GM12864 (cell line): ENCODE measurements around the gene OR6S1.

Experiments
- DNase-seq: peaks from one replicate; pipeline ENCODE4 v3.0.0-alpha.2; 2011; ENCODE audit warnings: low read depth
- H3K4me3 ChIP-seq: 2 replicates; pipeline ENCODE4 v1.5.1; 2011; ENCODE audit warnings: mild to moderate bottlenecking, low read depth, low read length, control low read depth
- CTCF ChIP-seq: IDR thresholded peaks from 2 replicates; pipeline ENCODE4 v1.5.1; 2011; ENCODE audit warnings: low read depth, mild to moderate bottlenecking, moderate library complexity, low read length, control low read depth, inconsistent platforms; ENCODE audit errors: missing control alignments

Gene OR6S1

GRCh38 chr14:20684662-20685456 lies 43.4 kb upstream of the OR6S1 start:
- TF ChIP-seq CTCF, result no peak
- H3K4me3 ChIP-seq, result peak overlapping the region; percentile 82
- no peak for DNase-seq

- TF ChIP-seq CTCF, result no peak
- peak; percentile 86 for DNase-seq
- peak within 1 kb of the TSS; percentile 82 for H3K4me3 ChIP-seq
These were observed 42.6 kb upstream of the OR6S1 start, which contains the start of gene RNASE4 for GRCh38 chr14:20683891-20684661. RNASE4 (plus strand) TSS chr14:20684560; CDS start chr14:20699372, 14,812 bp downstream.

- TF ChIP-seq CTCF, result peak; percentile 5
- DNase-seq, result peak; percentile 93
These were observed 41.8 kb upstream of the OR6S1 start for GRCh38 chr14:20683125-20683890.

GRCh38 chr14:20682435-20683124 lies 41.1 kb upstream of the OR6S1 start:
- DNase-seq, result peak; percentile 72

More at GRCh38 chr14:20683125-20683890, 41.8 kb upstream of the OR6S1 start:
- peak overlapping the region; percentile 82 for H3K4me3 ChIP-seq

GRCh38 chr14:20682127-20682434 lies 40.6 kb upstream of the OR6S1 start:
- peak overlapping the region; percentile 82 for H3K4me3 ChIP-seq
- no peak for TF ChIP-seq CTCF
- no peak for DNase-seq

More at GRCh38 chr14:20682435-20683124, 41.1 kb upstream of the OR6S1 start:
- H3K4me3 ChIP-seq, result peak overlapping the region; percentile 82
- no peak for TF ChIP-seq CTCF

GRCh38 chr14:20681348-20682126 lies 40.0 kb upstream of the OR6S1 start:
- DNase-seq, result peak; percentile 85
- H3K4me3 ChIP-seq, result peak overlapping the region; percentile 82
- TF ChIP-seq CTCF, result no peak
